Measurements from ENCODE around the gene GBX2. TPM values are rescaled to one million over a fixed set of nuclear protein-coding genes. Genes with fewer than 3 reads are reported as not detected.

The GBX2 gene
- total and polyA plus RNA-seq, 9 of the 15 experiments (the other 6 are each of a cell fraction or from before 2014, with no cell fraction given): 0.03 to 0.53 (median 0.27) TPM; not detected in 1

DNA sequence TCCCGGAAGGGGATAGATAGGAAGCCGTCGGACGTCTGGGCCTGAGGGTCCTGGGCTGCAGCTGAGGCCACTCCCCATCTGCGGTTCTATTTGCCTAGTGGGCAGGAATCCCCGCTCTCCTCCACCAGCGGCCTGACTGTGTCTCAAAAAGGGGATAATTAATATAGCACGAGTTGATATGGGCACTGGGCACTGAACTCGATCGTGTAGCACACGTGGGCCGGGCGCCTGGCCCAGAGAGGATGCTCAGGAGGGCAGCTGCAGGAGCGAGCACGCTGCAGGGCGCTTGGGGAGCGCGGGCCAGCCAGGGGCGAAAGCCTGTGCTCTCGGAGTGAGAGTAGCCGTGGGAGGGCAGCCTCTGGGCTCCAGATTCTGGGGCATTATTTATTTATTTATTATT lies 8.8 kb upstream of the GBX2 start:
- no peak overlapping the region for H3K4me3 ChIP-seq
- BruUV-seq (replicated peaks): no TSS peak
- no peak overlapping the region for H2AFZ ChIP-seq (ENCODE audit: low read depth, low read length)
- 68% methylated on average over 16 of the region's 21 CpGs for WGBS (ENCODE audit: insufficient coverage, low coverage, missing lambda C conversion rate)
- ChIA-PET CTCF (ENCODE audit: low intra/inter-chr PET ratio) (interaction anchor here (1.8 kb wide), 1 partner anchor 411 kb away, joined by 8 read pairs; no protein-coding TSS in a partner anchor), POLR2A (interaction anchor here (0.7 kb wide), 1 partner anchor 445 kb away, joined by 3 read pairs; no protein-coding TSS in a partner anchor)
- H3K79me2 ChIP-seq (ENCODE audit: control insufficient read depth, insufficient read depth, low read length): no peaks in the 10 kb centered on the region
- no peak for ATAC-seq
- H3K9me1 ChIP-seq (ENCODE audit: control insufficient read depth, insufficient read depth, low read length): no peaks in the 10 kb centered on the region
- H3K4me2 ChIP-seq (ENCODE audit: insufficient read depth, low read length): no peak overlapping the region
- in situ Hi-C loops (cut with MboI): loop anchor here (5.0 kb wide), 1 partner anchor 400 kb away; no protein-coding TSS in a partner anchor
- DNase-seq (ENCODE audit: extremely low read depth in 1 of 4, low spot score in 3 of 4): no peak
- FAIRE-seq: no peak
- no peaks in the 10 kb centered on the region for H4K20me1 ChIP-seq (replicated peaks; ENCODE audit: control insufficient read depth, insufficient read depth, low read length)
- intact Hi-C loops (cut with micrococcal nuclease): no loop called here
- H3K27ac ChIP-seq (ENCODE audit: extremely low read depth, low read depth, low read length): no peak overlapping the region
- no peak overlapping the region for H3K9ac ChIP-seq (ENCODE audit: insufficient read depth in 1 of 2, low read depth in 2 of 2, low read length in 2 of 2)
- H3K36me3 ChIP-seq (ENCODE audit: control insufficient read depth, insufficient read depth, low read length): no peaks in the 10 kb centered on the region
- no peaks in the 10 kb centered on the region for H3K9me3 ChIP-seq (replicated peaks; ENCODE audit: control insufficient read depth, insufficient read depth, low read depth, low read length)
- TF ChIP-seq ZNF217 (CRISPR knock-in tag; IDR thresholded peaks at IDR 0.05) (no peak), DMBX1 (CRISPR knock-in tag; IDR thresholded peaks at IDR 0.05; ENCODE audit: borderline replicate concordance) (no peak), CHD4 (IDR thresholded peaks at IDR 0.05; ENCODE audit: insufficient read depth, insufficient replicate concordance, low read depth, low read length, poor library complexity, severe bottlenecking) (no peak), NBN (IDR thresholded peaks at IDR 0.05; ENCODE audit: low read depth) (no peak), CBX3 (IDR thresholded peaks at IDR 0.05; ENCODE audit: borderline replicate concordance in 1 of 2, low read length in 2 of 2) (no peak)
- TF ChIP-seq, protein P1, sequence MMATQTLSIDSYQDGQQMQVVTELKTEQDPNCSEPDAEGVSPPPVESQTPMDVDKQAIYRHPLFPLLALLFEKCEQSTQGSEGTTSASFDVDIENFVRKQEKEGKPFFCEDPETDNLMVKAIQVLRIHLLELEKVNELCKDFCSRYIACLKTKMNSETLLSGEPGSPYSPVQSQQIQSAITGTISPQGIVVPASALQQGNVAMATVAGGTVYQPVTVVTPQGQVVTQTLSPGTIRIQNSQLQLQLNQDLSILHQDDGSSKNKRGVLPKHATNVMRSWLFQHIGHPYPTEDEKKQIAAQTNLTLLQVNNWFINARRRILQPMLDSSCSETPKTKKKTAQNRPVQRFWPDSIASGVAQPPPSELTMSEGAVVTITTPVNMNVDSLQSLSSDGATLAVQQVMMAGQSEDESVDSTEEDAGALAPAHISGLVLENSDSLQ (IDR thresholded peaks at IDR 0.05): no peak
- H3K4me1 ChIP-seq (replicated peaks in 1 of 2; ENCODE audit: control insufficient read depth in 2 of 2, insufficient read depth in 2 of 2, low read length in 2 of 2): peaks cover 2 to 20% of the 10 kb centered on the region in 2 experiments; a peak in 4 of 5 replicates
- H3K27me3 ChIP-seq (ENCODE audit: control insufficient read depth in 2 of 2, insufficient read depth in 2 of 2, low read length in 2 of 2): no peaks in the 10 kb centered on the region

Data from K562 (cell line).